ENCODE results near the gene MERTK. TPM values are rescaled to one million over a fixed set of nuclear protein-coding genes. Genes with fewer than 3 reads are reported as not detected.
"Not testable (repeated sequence)": the region's sequence is repeated elsewhere in the genome, so short reads cannot be mapped to it uniquely, and the experiment has no call there.

The MERTK gene
- total RNA-seq, 4 donors from 2014 or later, result 3.4 to 9.7 (median 4.9) TPM

- H3K4me3 ChIP-seq (ENCODE audit: low read depth, poor library complexity, severe bottlenecking), result no peak overlapping the region
- intact Hi-C loops (cut with DNase I; ENCODE audit: low total_unique reads), result no loop called here
- no peak for TF ChIP-seq POLR2A (IDR thresholded peaks at IDR 0.05)
- TF ChIP-seq, protein P1, sequence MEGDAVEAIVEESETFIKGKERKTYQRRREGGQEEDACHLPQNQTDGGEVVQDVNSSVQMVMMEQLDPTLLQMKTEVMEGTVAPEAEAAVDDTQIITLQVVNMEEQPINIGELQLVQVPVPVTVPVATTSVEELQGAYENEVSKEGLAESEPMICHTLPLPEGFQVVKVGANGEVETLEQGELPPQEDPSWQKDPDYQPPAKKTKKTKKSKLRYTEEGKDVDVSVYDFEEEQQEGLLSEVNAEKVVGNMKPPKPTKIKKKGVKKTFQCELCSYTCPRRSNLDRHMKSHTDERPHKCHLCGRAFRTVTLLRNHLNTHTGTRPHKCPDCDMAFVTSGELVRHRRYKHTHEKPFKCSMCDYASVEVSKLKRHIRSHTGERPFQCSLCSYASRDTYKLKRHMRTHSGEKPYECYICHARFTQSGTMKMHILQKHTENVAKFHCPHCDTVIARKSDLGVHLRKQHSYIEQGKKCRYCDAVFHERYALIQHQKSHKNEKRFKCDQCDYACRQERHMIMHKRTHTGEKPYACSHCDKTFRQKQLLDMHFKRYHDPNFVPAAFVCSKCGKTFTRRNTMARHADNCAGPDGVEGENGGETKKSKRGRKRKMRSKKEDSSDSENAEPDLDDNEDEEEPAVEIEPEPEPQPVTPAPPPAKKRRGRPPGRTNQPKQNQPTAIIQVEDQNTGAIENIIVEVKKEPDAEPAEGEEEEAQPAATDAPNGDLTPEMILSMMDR (IDR thresholded peaks at IDR 0.05), result no peak
- DNase-seq (ENCODE audit: low spot score in 2 of 2), result peak in 1 of 2 donors; percentile 62
- 44 to 49% methylated on average over 4 of the region's 4 CpGs for WGBS, 2 donors
These were observed 134.5 kb downstream of the MERTK start for GRCh38 chr2:112032689-112033465.

- WGBS, 2 donors, result 7 to 8% methylated on average over 1 of the region's 1 CpG
- intact Hi-C loops (cut with DNase I; ENCODE audit: low total_unique reads), result no loop called here
- DNase-seq (ENCODE audit: low spot score in 2 of 2), result no peak
- no peak overlapping the region for H3K4me3 ChIP-seq (ENCODE audit: low read depth, poor library complexity, severe bottlenecking)
- TF ChIP-seq, protein P1 (IDR thresholded peaks at IDR 0.05), result no peak
- TF ChIP-seq POLR2A (IDR thresholded peaks at IDR 0.05), result no peak
These were observed 135.2 kb downstream of the MERTK start for GRCh38 chr2:112033600-112033999.

DNA sequence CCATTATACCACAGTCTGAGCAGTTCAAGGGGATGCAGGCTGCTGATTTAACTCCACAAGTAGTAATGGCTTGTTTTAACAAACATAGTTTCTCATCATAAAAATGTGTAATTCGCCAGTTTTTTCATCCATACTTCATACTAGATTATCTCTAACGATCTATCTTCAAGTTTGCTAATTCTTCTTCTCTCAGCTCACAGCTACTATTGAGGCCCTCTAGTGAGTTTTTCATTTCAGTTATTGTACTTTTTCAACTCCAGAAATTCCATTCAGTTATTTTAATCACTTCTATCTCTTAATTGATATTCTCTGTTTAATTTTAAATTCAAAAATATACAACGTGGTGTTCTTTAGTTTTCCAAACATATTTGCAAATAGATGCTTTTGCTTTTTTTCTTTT is 136.5 kb downstream of the MERTK start:
- no peak overlapping the region for H3K4me3 ChIP-seq (ENCODE audit: low read depth, poor library complexity, severe bottlenecking)
- TF ChIP-seq POLR2A (IDR thresholded peaks at IDR 0.05), result no peak
- TF ChIP-seq, protein P1 (IDR thresholded peaks at IDR 0.05), result no peak
- intact Hi-C loops (cut with DNase I; ENCODE audit: low total_unique reads), result no loop called here
- 63 to 94% methylated on average over 3 of the region's 3 CpGs for WGBS, 2 donors
- DNase-seq (ENCODE audit: low spot score in 2 of 2), result no peak

DNA sequence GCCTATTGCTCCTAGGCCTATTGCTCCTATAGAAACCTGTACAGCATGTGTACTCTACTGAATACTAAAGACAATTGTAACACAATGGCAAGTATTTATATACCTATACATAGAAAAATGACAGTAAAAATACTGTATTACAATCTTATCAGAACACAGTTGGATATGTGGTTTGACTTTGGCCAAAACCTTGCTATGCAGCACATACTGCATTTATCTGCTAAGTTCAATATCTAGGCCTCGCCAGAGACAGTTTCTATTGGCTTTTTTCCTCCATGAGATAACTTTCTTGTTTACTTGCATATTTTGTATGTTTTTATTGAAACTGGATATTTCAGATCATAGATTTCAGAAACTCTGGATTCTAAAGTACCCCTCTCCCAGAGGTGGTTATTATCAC is 137.4 kb downstream of the MERTK start:
- intact Hi-C loops (cut with DNase I; ENCODE audit: low total_unique reads), result no loop called here
- TF ChIP-seq POLR2A (IDR thresholded peaks at IDR 0.05), result no peak
- TF ChIP-seq, protein P1 (IDR thresholded peaks at IDR 0.05), result no peak
- no peak for DNase-seq (ENCODE audit: low spot score in 2 of 2)
- WGBS, 2 donors, result 97 to 100% methylated on average over 1 of the region's 1 CpG
- no peak overlapping the region for H3K4me3 ChIP-seq (ENCODE audit: low read depth, poor library complexity, severe bottlenecking)

- 87 to 93% methylated on average over 11 to 12 of the region's 12 CpGs for WGBS, 2 donors
- H3K4me3 ChIP-seq (ENCODE audit: low read depth, poor library complexity, severe bottlenecking); intact Hi-C loops (cut with DNase I; ENCODE audit: low total_unique reads); DNase-seq (ENCODE audit: low spot score in 2 of 2): not testable (repeated sequence)
These were observed 141.1 kb downstream of the MERTK start for GRCh38 chr2:112039556-112039955.

DNA sequence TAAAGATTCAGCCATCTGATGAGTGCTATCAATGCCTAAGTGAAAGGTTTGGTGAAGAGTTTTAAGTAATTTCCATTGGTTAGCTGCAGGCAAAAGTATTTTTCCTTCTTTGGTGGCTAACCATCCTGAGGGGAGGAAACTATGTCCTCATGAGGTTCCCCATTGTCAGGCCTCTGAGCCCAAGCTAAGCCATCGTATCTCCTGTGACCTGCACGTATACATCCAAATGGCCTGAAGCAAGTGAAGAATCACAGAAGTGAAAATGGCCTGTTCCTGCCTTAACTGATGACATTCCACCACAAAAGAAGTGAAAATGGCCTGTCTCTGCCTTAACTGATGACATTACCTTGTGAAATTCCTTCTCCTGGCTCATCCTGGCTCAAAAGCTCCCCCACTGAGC is 141.7 kb downstream of the MERTK start:
- 86 to 96% methylated on average over 2 of the region's 2 CpGs for WGBS, 2 donors
- H3K4me3 ChIP-seq (ENCODE audit: low read depth, poor library complexity, severe bottlenecking); intact Hi-C loops (cut with DNase I; ENCODE audit: low total_unique reads); DNase-seq (ENCODE audit: low spot score in 2 of 2): not testable (repeated sequence)

DNA sequence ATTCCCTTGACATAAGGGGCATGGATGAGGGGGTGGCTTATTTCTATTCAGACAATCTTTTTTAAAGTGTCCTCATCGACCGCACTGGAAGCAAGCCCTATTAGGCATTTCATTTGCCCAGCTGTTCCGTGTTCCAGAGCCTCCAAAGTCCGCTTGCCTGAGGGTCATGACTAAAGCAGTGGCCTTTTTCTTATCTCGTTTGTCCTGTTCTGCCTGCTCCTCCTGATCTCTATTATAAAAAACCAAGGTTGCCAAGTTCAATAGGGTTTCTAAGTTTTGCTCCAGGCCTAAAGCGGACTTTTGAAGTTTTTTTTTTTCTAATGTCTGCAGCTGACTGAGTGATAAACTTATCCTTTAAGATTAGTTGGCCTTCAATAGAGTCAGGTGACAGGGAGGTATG is 143.1 kb downstream of the MERTK start:
- intact Hi-C loops (cut with DNase I; ENCODE audit: low total_unique reads); H3K4me3 ChIP-seq (ENCODE audit: low read depth, poor library complexity, severe bottlenecking); DNase-seq (ENCODE audit: low spot score in 2 of 2): not testable (repeated sequence)
- WGBS, 2 donors, result 49 to 69% methylated on average over 6 of the region's 6 CpGs
